BJ (cell line): Measurements from ENCODE around the gene CC2D2B. TPM values are rescaled to one million over a fixed set of nuclear protein-coding genes. Genes with fewer than 3 reads are reported as not detected.

Experiments
- CTCF ChIA-PET: fragments of 350-600 bp; formaldehyde crosslinking; extraction: SDS; loops from one replicate; lab custom pipeline; 2021; ENCODE audit warnings: antibody characterized with exemption, inconsistent platforms; lab: Yijun Ruan, JAX
- POLR2A ChIA-PET: fragments of 300-600 bp; sonication (Branson Sonifier 250); formaldehyde crosslinking; extraction: SDS; loops from one replicate; lab custom pipeline; 2021; ENCODE audit warnings: antibody characterized with exemption; lab: Charles Lee
- DNase-seq: peaks from one replicate; pipeline ENCODE4 v3.0.0-alpha.2; 2011; ENCODE audit warnings: low read depth
- H3K27me3 ChIP-seq: 2 replicates; pipeline ENCODE4 v1.6.0; 2011; ENCODE audit warnings: low read length; ENCODE audit not compliant: control insufficient read depth, insufficient read depth
- H3K36me3 ChIP-seq: 2 replicates; pipeline ENCODE4 v1.5.1; 2011; ENCODE audit warnings: low read length; ENCODE audit not compliant: control insufficient read depth, insufficient read depth
- H3K4me3 ChIP-seq: 2 replicates; pipeline ENCODE4 v1.5.1; 2011; ENCODE audit warnings: low read depth, mild to moderate bottlenecking, control low read depth, low read length
- CTCF ChIP-seq: IDR thresholded peaks from 2 replicates; pipeline ENCODE4 v1.5.1; 2011; ENCODE audit warnings: low read depth, mild to moderate bottlenecking, control low read depth, inconsistent platforms, low read length, moderate library complexity; ENCODE audit not compliant: insufficient read depth
- polyA plus RNA-seq: library from polyadenylated mRNA; depleted of rRNA; stranded (reverse); fragments of >200 nt; gene quantifications from 2 replicates; pipeline ENCODE4 v1.2.3, GENCODE V29; 2011

CC2D2B gene
- polyA plus RNA-seq, 1 experiment = not detected

- peaks cover 9% of the 10 kb centered on the region for H3K36me3 ChIP-seq
- H3K27me3 ChIP-seq = no peaks in the 10 kb centered on the region
- no peak for TF ChIP-seq CTCF
- no peak for DNase-seq
- CTCF ChIA-PET = interaction anchor here (1.2 to 1.7 kb wide), 2 partner anchors 9 to 44 kb away, joined by 3 to 5 read pairs; no protein-coding TSS in a partner anchor
- POLR2A ChIA-PET = no interaction called here
- H3K4me3 ChIP-seq = no peak overlapping the region
Measured at GRCh38 chr10:96061232-96061631, 153.5 kb downstream of the CC2D2B start.

- H3K27me3 ChIP-seq = no peaks in the 10 kb centered on the region
- no peak overlapping the region for H3K4me3 ChIP-seq
- POLR2A ChIA-PET = no interaction called here
- no peak for TF ChIP-seq CTCF
- CTCF ChIA-PET = no interaction called here
- DNase-seq = no peak
- H3K36me3 ChIP-seq = no peaks in the 10 kb centered on the region
Measured at GRCh38 chr10:96072674-96073073, 164.9 kb downstream of the CC2D2B start.

GRCh38 chr10:96073722-96074121, 165.9 kb downstream of the CC2D2B start:
- ChIA-PET CTCF (interaction anchor here (1.6 kb wide), 1 partner anchor 9 kb away, joined by 3 read pairs; no protein-coding TSS in a partner anchor), POLR2A (no interaction called here)

GRCh38 chr10:96074776-96075175, 167.0 kb downstream of the CC2D2B start:
- CTCF ChIA-PET = interaction anchor here (1.6 kb wide), 1 partner anchor 8 kb away, joined by 3 read pairs; no protein-coding TSS in a partner anchor

More at GRCh38 chr10:96073722-96074121, 165.9 kb downstream of the CC2D2B start:
- H3K27me3 ChIP-seq = no peaks in the 10 kb centered on the region
- no peak overlapping the region for H3K4me3 ChIP-seq
- DNase-seq = no peak
- TF ChIP-seq CTCF = no peak
- H3K36me3 ChIP-seq = no peaks in the 10 kb centered on the region

GRCh38 chr10:96075977-96076376, 168.2 kb downstream of the CC2D2B start:
- CTCF ChIA-PET = no interaction called here
- POLR2A ChIA-PET = no interaction called here
- H3K4me3 ChIP-seq = no peak overlapping the region

More at GRCh38 chr10:96074776-96075175, 167.0 kb downstream of the CC2D2B start:
- Histone ChIP-seq H3K36me3 (no peaks in the 10 kb centered on the region), H3K27me3 (no peaks in the 10 kb centered on the region), H3K4me3 (no peak overlapping the region)
- DNase-seq = no peak
- TF ChIP-seq CTCF = no peak
- POLR2A ChIA-PET = no interaction called here

More at GRCh38 chr10:96075977-96076376, 168.2 kb downstream of the CC2D2B start:
- TF ChIP-seq CTCF = no peak
- Histone ChIP-seq H3K36me3 (no peaks in the 10 kb centered on the region), H3K27me3 (no peaks in the 10 kb centered on the region)
- no peak for DNase-seq
